ENCODE results near the gene TAS2R20. TPM values are rescaled to one million over a fixed set of nuclear protein-coding genes. Genes with fewer than 3 reads are reported as not detected.

Gene TAS2R20
- total and polyA plus RNA-seq, 2 of the 8 experiments (the other 6 are each of a cell fraction or from before 2014, with no cell fraction given): 0.57 to 0.71 TPM

DNA sequence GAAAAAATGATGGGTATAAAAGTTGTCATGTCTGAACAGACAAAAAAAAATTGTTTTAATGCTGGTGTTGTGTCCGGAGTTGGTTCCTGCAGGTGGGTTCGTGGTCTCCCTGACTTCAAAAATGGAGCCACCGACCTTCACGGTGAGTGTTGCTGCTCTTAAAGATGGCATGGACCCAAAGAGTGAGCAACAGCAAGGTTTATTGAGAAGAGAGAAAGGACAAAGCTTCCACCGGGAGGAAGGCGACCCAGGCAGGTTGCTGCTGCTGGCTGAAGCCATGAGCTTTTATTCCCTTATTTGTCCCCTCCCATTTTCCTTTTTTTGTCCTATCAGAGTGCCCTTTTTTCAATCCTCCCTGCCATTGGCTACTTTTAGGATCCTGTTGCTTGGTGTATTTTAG, 33.2 kb upstream of the TAS2R20 start, which contains the start of gene TAS2R31:
Gene TAS2R31, minus strand, starts transcription at position 101 of the 400 bp plus-strand sequence. Its CDS starts 72 bp downstream, at position 29.
- H2BK12ac ChIP-seq (ENCODE audit: low read depth, low read length): no peak within 1 kb of the TSS
- H2BK20ac ChIP-seq (ENCODE audit: low read length): no peak within 1 kb of the TSS
- no peak within 1 kb of the TSS for H4K5ac ChIP-seq (ENCODE audit: insufficient read length, low read depth, low read length)
- no peak within 1 kb of the TSS for H3K4me2 ChIP-seq (ENCODE audit: insufficient read depth in 1 of 2, low read depth in 2 of 2, low read length in 2 of 2)
- no peak within 1 kb of the TSS for H2BK120ac ChIP-seq (replicated peaks; ENCODE audit: low read depth, low read length)
- H3K4me1 ChIP-seq (replicated peaks in 1 of 4; ENCODE audit: control insufficient read depth in 3 of 4, insufficient read depth in 4 of 4, low read length in 3 of 4): no peaks in the 10 kb centered on the region
- H3K36me3 ChIP-seq (ENCODE audit: control insufficient read depth in 2 of 4, insufficient read depth in 4 of 4, low read length in 3 of 4): no peaks in the 10 kb centered on the region
- no peak within 1 kb of the TSS for H2AK5ac ChIP-seq (ENCODE audit: low read depth, low read length)
- H4K91ac ChIP-seq (replicated peaks; ENCODE audit: insufficient read length, low read length): no peak within 1 kb of the TSS
- H3K18ac ChIP-seq (ENCODE audit: extremely low read depth, low read length): no peak within 1 kb of the TSS
- no peak within 1 kb of the TSS for H3K4ac ChIP-seq (replicated peaks; ENCODE audit: insufficient read length, low read depth, low read length)
- no peaks in the 10 kb centered on the region for H3K23me2 ChIP-seq (ENCODE audit: low read depth, low read length)
- no peak within 1 kb of the TSS for H3K23ac ChIP-seq (ENCODE audit: insufficient read length)
- no peak within 1 kb of the TSS for H2BK5ac ChIP-seq (ENCODE audit: low read depth, low read length)
- H3K79me1 ChIP-seq (ENCODE audit: low read depth, low read length): no peaks in the 10 kb centered on the region
- no peak for TF ChIP-seq FOSL1 (IDR thresholded peaks at IDR 0.05; ENCODE audit: insufficient read depth, low read depth, low read length)
- TF ChIP-seq HDAC2 (IDR thresholded peaks at IDR 0.05; ENCODE audit: borderline replicate concordance in 1 of 2, low read depth in 2 of 2, low read length in 2 of 2): no peak
- TF ChIP-seq GABPA (IDR thresholded peaks at IDR 0.05; ENCODE audit: borderline replicate concordance, insufficient read depth, low read length): no peak
- no peak for TF ChIP-seq NANOG (IDR thresholded peaks at IDR 0.05; ENCODE audit: insufficient read depth, low read depth, low read length, poor library complexity, severe bottlenecking)
- no peak for TF ChIP-seq JUN (IDR thresholded peaks at IDR 0.05; ENCODE audit: low read depth, low read length)
- TF ChIP-seq, protein P1, sequence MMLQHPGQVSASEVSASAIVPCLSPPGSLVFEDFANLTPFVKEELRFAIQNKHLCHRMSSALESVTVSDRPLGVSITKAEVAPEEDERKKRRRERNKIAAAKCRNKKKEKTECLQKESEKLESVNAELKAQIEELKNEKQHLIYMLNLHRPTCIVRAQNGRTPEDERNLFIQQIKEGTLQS (IDR thresholded peaks at IDR 0.05; ENCODE audit: insufficient read depth, low read depth, low read length): no peak
- TF ChIP-seq CREB1 (IDR thresholded peaks at IDR 0.05): no peak
- TF ChIP-seq POLR2A (IDR thresholded peaks at IDR 0.05; ENCODE audit: control extremely low read depth in 1 of 2, low read depth in 2 of 2, low read length in 2 of 2): no peak
- TF ChIP-seq EP300 (IDR thresholded peaks at IDR 0.05; ENCODE audit: borderline replicate concordance in 1 of 2, low read depth in 2 of 2, low read length in 2 of 2): no peak
- no peak for TF ChIP-seq MAFK (IDR thresholded peaks at IDR 0.05; ENCODE audit: low read depth, low read length)
- no peak for TF ChIP-seq SUZ12 (IDR thresholded peaks at IDR 0.05; ENCODE audit: low read length)
- TF ChIP-seq SAP30 (IDR thresholded peaks at IDR 0.05; ENCODE audit: insufficient read depth, insufficient replicate concordance, low read length): no peak
- TF ChIP-seq KDM4A (IDR thresholded peaks at IDR 0.05; ENCODE audit: low read depth, low read length, severe bottlenecking): no peak
- no peaks in the 10 kb centered on the region for H3K9me3 ChIP-seq (ENCODE audit: insufficient read depth in 2 of 2, low read depth in 1 of 2, low read length in 1 of 2)
- H4K8ac ChIP-seq (ENCODE audit: extremely low read depth, insufficient read depth, low read length): no peak within 1 kb of the TSS
- 100% methylated on average over 6 of the region's 6 CpGs; no CpG with 5 or more reads in 1 of the 2 experiments for WGBS, 2 experiments (ENCODE audit: extremely low coverage in 1 of 2, insufficient coverage in 1 of 2, insufficient read length in 1 of 2, insufficient replicate concordance in 2 of 2, low coverage in 1 of 2, low lambda C conversion rate in 2 of 2, missing lambda C conversion rate in 1 of 2)
- H3K27ac ChIP-seq (ENCODE audit: low read depth, low read length): no peak within 1 kb of the TSS
- H3K9ac ChIP-seq (replicated peaks in 1 of 4; ENCODE audit: extremely low read depth in 1 of 4, low read depth in 3 of 4, low read length in 3 of 4): no peak within 1 kb of the TSS
- DNase-seq (ENCODE audit: low read depth in 1 of 2, low spot score in 2 of 2): no peak
- H3K27me3 ChIP-seq (replicated peaks in 1 of 4; ENCODE audit: control insufficient read depth in 3 of 4, extremely low read depth in 1 of 4, insufficient read depth in 3 of 4, low read length in 3 of 4): peaks cover 0 to 2% (median 0%) of the 10 kb centered on the region in 4 experiments; a peak in 1 of 7 replicates
- no peak within 1 kb of the TSS for H2AFZ ChIP-seq (ENCODE audit: low read length)
- POLR2A ChIA-PET (ENCODE audit: partially characterized antibody): interaction anchor here (0.7 kb wide), 1 partner anchor 11 kb away, joined by 3 read pairs; no protein-coding TSS in a partner anchor
- no peak within 1 kb of the TSS for H3K4me3 ChIP-seq (ENCODE audit: extremely low read depth in 1 of 4, insufficient read depth in 2 of 4, low read depth in 3 of 4, low read length in 4 of 4)
- H2BK15ac ChIP-seq (ENCODE audit: low read length): no peak within 1 kb of the TSS
- H4K20me1 ChIP-seq (replicated peaks in 1 of 2; ENCODE audit: control insufficient read depth in 1 of 2, insufficient read depth in 2 of 2, low read length in 2 of 2): peaks cover 0 to 2% of the 10 kb centered on the region in 2 experiments
- CTCF ChIA-PET (ENCODE audit: partially characterized antibody): no interaction called here
- H3K14ac ChIP-seq (ENCODE audit: insufficient read length): no peak within 1 kb of the TSS
- no peak within 1 kb of the TSS for H3K56ac ChIP-seq (replicated peaks; ENCODE audit: insufficient read length, low read depth, low read length)
- H3K79me2 ChIP-seq (ENCODE audit: control insufficient read depth in 1 of 2, insufficient read depth in 2 of 2, low read length in 2 of 2): no peaks in the 10 kb centered on the region
- no peak for FAIRE-seq

All from H1 (cell line).